ENCODE results near the gene DOK5.

DOK5 gene

DNA sequence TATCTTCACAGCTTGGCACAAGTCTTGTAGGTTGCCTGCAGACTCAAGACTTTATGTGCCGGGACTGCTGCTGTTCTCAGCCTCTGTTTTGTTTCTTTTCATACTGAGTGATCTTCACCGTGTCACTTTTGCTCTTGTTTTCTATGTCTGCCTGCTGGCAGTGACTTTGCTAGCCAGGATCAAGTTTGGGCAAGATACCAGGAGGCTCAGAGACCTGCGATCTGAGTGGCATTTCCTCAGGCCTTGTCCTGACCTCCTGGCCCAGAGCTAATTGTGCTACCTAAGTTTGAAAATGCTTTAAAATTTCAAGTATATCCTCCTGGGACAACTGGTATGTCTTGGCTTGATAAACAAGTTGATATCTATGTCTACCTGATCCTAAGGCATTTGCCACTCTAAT lies 57.2 kb downstream of the DOK5 start:
- CTCF ChIA-PET: interaction anchor here (1.0 kb wide), 1 partner anchor 19 kb away, joined by 3 read pairs; no protein-coding TSS in a partner anchor
- no peak for DNase-seq (ENCODE audit: low spot score)
- POLR2A ChIA-PET (ENCODE audit: low non-redundant PET): no interaction called here
- no peak overlapping the region for H3K27ac ChIP-seq
- TF ChIP-seq CTCF (conservative IDR thresholded peaks at IDR 0.05; ENCODE audit: low read depth): no peak

DNA sequence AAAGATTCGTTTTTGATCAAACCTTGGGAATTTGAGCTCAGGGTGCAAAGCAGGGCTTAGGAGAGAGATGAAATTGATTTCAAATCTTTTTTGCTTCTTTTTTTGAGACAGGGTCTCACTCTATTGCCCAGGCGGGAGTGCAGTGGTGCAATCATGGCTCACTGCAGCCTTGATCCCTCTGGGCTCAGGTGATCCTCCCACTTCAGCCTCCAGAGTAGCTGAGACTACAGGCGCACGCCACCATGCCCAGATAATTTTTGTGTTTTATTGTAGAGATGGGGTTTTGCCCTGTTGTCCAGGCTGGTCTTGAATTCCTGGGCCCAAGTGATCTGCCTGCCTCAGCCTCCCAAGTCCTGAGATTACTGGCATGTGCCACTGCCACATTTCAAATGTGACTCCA lies 58.7 kb downstream of the DOK5 start:
- TF ChIP-seq CTCF (conservative IDR thresholded peaks at IDR 0.05; ENCODE audit: low read depth): no peak
- H3K27ac ChIP-seq: no peak overlapping the region
- DNase-seq (ENCODE audit: low spot score): no peak
- ChIA-PET POLR2A (ENCODE audit: low non-redundant PET) (no interaction called here), CTCF (interaction anchor here (0.9 kb wide), 1 partner anchor 26 kb away, joined by 4 read pairs; no protein-coding TSS in a partner anchor)

- no peak overlapping the region for H3K27ac ChIP-seq
- DNase-seq (ENCODE audit: low spot score): no peak
- ChIA-PET POLR2A (ENCODE audit: low non-redundant PET) (no interaction called here), CTCF (interaction anchor here (0.7 kb wide), 1 partner anchor 184 kb away, joined by 3 read pairs; no protein-coding TSS in a partner anchor)
- TF ChIP-seq CTCF (conservative IDR thresholded peaks at IDR 0.05; ENCODE audit: low read depth): no peak
Measured at GRCh38 chr20:54535033-54535432, 59.6 kb downstream of the DOK5 start.

DNA sequence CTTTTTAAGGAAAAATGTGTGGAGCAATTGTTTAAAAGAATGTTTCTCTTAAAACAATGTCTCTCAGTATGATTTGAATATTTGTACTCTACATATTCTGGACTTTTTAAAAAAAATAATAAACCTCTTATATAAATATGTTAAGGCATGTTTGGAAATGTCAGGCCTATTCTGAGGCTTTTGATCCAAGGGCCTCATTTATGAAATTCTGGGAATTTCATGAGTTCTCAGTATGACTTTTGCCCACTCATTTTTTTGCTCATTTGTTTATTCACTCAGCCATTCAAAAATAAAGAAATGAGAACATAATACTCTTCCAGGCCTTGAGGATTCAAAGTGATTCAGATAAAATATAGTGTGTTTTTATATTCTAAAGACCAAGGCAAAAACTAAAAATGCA lies 60.4 kb downstream of the DOK5 start:
- no peak for TF ChIP-seq CTCF (conservative IDR thresholded peaks at IDR 0.05; ENCODE audit: low read depth)
- H3K27ac ChIP-seq: no peak overlapping the region
- CTCF ChIA-PET: interaction anchor here (0.7 kb wide), 1 partner anchor 185 kb away, joined by 3 read pairs; no protein-coding TSS in a partner anchor
- POLR2A ChIA-PET (ENCODE audit: low non-redundant PET): no interaction called here
- DNase-seq (ENCODE audit: low spot score): no peak

DNA sequence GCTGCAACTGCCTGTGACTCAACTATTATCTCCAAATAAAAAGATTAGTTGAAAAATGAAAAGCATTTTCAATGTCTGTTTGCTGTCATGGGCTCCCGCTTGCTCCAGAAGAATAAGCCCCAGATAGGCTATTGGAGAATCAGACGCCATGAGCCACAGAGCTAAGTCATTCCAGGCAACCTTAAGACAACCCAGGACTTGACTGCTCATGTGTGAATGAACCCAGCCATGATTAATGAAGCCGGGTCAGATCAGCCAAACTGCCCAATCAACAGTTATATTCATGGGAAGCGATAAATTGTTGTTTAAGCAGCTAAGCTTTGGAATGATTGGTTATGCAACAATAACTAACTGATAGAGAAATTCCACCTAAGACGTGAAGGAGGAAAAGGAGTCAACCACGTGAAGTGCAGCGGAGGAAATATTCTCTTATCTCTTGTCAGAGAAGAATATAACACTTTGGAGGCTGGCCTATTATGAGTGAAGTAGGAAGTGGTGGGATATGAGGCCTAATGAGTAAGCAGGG lies 64.2 kb downstream of the DOK5 start:
- POLR2A ChIA-PET (ENCODE audit: low non-redundant PET): no interaction called here
- no peak for TF ChIP-seq CTCF (conservative IDR thresholded peaks at IDR 0.05; ENCODE audit: low read depth)
- CTCF ChIA-PET: interaction anchor here (0.5 kb wide), 1 partner anchor 141 kb away, joined by 3 read pairs; no protein-coding TSS in a partner anchor
- no peak overlapping the region for H3K27ac ChIP-seq
- DNase-seq (ENCODE audit: low spot score): no peak

GRCh38 chr20:54543369-54543768 lies 68.0 kb downstream of the DOK5 start:
- DNase-seq (ENCODE audit: low spot score): no peak
- no peak overlapping the region for H3K27ac ChIP-seq
- ChIA-PET POLR2A (ENCODE audit: low non-redundant PET) (no interaction called here), CTCF (no interaction called here)
- no peak for TF ChIP-seq CTCF (conservative IDR thresholded peaks at IDR 0.05; ENCODE audit: low read depth)
